ENCODE results near the gene C7orf33. TPM values are rescaled to one million over a fixed set of nuclear protein-coding genes. Genes with fewer than 3 reads are reported as not detected.

C7orf33 gene
- total and polyA plus RNA-seq, 12 donors, result not detected

DNA sequence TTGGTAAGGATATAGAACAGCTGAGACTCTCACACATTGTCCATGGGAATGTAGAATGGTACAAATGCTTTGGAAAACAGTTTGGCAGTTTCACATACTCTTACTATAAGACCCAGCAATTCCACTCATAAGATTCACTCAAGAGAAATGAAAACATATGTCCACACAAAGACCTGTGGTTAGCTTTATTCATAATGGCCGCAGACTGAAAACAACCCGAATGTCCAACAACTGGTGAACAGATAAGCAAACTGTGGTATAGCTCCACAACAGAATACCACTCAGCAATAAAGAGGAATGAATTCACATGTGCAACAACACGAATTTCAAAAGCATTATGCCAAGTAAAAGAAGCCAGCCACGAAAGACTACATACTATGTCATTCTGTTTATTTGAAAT is 74.7 kb downstream of the C7orf33 start:
- no peak overlapping the region for H3K27ac ChIP-seq
- H3K9me3 ChIP-seq (replicated peaks in 1 of 3), result no peaks in the 10 kb centered on the region
- TF ChIP-seq, protein P1, sequence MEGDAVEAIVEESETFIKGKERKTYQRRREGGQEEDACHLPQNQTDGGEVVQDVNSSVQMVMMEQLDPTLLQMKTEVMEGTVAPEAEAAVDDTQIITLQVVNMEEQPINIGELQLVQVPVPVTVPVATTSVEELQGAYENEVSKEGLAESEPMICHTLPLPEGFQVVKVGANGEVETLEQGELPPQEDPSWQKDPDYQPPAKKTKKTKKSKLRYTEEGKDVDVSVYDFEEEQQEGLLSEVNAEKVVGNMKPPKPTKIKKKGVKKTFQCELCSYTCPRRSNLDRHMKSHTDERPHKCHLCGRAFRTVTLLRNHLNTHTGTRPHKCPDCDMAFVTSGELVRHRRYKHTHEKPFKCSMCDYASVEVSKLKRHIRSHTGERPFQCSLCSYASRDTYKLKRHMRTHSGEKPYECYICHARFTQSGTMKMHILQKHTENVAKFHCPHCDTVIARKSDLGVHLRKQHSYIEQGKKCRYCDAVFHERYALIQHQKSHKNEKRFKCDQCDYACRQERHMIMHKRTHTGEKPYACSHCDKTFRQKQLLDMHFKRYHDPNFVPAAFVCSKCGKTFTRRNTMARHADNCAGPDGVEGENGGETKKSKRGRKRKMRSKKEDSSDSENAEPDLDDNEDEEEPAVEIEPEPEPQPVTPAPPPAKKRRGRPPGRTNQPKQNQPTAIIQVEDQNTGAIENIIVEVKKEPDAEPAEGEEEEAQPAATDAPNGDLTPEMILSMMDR (IDR thresholded peaks at IDR 0.05), result no peak
- TF ChIP-seq POLR2A (IDR thresholded peaks at IDR 0.05), result no peak
- H3K36me3 ChIP-seq (replicated peaks in 1 of 2), result no peaks in the 10 kb centered on the region
- 82 to 86% (median 83%) methylated on average over 4 of the region's 4 CpGs for WGBS, 4 donors
- DNase-seq, result no peak
- intact Hi-C loops (cut with DNase I), result no loop called here
- H3K4me1 ChIP-seq (replicated peaks in 1 of 2), result no peaks in the 10 kb centered on the region
- no peak overlapping the region for H3K4me3 ChIP-seq
- H3K27me3 ChIP-seq, result no peaks in the 10 kb centered on the region

Other genes starting within 250 kb of the C7orf33 start
- gene CUL1, start 108.1 kb downstream of the C7orf33 start, total RNA-seq, result 10 to 100 TPM; 27.8 to 69.0 (median 39.1) TPM
- 100 to 1,000 TPM in 1 of 3 donors, 10 to 100 TPM in 2; 20.8 to 106 (median 22.3) TPM for gene CUL1, start 108.1 kb downstream of the C7orf33 start, polyA plus RNA-seq